Fibroblast of skin of left quadriceps (primary cell): Measurements from ENCODE around the gene FGF21.
"Not testable (repeated sequence)": the region's sequence is repeated elsewhere in the genome, so short reads cannot be mapped to it uniquely, and the experiment has no call there.

ENCODE experiments used
- DNase-seq, 2 experiments: peaks; one replicate each; pipeline ENCODE4 v3.0.0-alpha.2; 2013; ENCODE audit warnings: low read depth in 2 of 2

The FGF21 gene

DNA sequence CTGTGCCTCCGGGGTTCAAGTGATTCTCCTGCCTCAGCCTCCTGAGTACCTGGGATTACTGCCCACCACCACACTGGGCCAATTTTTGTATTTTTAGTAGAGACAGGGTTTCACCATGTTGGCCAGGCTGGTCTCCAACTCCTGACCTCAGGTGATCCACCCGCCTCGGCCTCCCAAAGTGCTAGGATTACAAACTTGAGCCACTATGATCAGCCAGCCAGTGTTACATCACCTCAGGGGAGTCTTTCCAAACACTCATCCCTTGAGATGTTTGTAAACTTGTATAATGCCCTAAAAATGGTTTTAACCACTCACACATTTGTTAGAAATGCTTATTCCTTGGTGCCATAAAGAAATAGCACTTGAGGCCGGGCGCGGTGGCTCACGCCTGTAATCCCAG, 31.1 kb downstream of the FGF21 start:
- not testable (repeated sequence) for DNase-seq

DNA sequence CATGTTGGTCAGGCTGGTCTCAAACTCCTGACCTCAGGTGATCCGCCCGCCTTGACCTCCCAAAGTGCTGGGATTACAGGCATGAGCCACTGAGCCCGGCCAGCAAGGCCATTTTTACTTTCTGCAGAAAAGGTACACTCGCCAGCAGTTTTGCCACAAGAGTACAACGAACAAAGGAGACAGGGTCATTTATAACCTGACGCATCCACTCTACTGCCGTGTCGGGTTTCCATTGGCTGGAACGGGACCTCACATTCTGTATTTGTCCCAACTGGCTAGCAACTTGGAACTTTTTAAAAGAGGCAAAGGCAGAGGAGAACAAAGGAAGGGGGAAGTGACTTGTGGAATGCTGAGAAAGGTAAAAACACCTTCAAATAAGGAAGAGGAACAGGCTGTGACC, 32.0 kb downstream of the FGF21 start:
- not testable (repeated sequence) for DNase-seq

DNA sequence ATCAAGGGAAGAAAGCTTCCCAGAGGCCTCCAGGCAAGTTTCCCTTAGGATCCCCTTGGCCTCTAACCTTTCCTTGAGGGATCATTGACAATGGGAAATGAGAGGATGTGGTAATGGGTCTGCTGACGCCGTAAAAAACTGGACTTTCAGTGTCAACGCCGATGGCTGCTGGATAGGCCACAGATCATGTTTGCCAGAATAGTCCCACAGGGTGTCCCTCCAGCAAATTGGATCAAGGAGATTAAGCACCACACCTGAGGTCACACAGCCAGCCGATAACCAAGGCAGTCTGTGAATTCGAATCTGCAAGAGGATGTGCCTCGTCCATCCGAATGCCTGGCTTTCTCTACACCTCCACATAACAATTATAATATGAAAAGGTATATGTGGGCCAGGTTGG, 37.9 kb downstream of the FGF21 start:
- DNase-seq = no peak

- DNase-seq = no peak
These were observed 39.0 kb downstream of the FGF21 start for GRCh38 chr19:48794291-48794690.

GRCh38 chr19:48795055-48795684, 39.8 kb downstream of the FGF21 start:
- DNase-seq = peak; percentile 84 to 85

GRCh38 chr19:48795685-48796070, 40.4 kb downstream of the FGF21 start:
- no peak for DNase-seq

- DNase-seq = no peak
These were observed 41.2 kb downstream of the FGF21 start for GRCh38 chr19:48796298-48797083.

DNA sequence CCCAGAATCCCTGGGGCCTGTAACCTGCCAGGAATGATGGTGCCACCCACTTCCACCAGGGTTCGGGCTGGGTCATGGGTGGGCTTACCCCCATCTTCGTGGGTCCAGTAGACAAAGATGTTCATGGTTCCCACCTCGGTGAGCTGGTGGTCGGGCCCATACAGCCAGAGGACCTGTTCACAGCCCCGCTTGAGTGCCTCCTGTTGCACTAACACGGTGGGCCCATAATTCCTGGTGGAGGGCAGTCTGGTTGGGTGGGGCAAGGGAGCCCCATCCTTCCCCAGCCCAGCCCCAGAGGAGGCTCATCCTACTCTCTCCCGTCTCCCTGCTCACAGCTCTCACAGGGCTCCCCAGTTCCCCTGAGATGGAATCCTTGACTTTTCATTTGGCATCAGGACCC, 41.8 kb downstream of the FGF21 start:
- DNase-seq = no peak

DNA sequence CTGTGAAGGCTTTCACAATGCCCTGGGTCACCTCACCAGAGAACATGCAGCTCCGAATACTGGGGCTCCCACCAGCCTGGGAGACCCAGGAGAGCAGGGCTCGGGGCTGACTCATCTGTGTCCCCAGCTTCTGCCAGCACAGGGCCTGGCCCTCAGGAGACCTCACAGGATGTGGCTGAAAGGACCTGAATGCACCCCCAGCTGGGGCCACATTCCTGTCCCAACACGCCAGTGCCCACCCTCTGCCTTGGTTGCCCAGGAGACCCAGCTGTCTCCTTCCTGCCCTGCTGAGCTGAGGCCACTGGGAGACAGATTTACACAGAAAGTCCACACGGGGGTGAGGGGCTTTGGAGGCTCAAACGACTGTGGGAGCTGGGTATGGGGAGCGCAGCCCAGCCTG, 43.6 kb downstream of the FGF21 start:
- no peak for DNase-seq

DNA sequence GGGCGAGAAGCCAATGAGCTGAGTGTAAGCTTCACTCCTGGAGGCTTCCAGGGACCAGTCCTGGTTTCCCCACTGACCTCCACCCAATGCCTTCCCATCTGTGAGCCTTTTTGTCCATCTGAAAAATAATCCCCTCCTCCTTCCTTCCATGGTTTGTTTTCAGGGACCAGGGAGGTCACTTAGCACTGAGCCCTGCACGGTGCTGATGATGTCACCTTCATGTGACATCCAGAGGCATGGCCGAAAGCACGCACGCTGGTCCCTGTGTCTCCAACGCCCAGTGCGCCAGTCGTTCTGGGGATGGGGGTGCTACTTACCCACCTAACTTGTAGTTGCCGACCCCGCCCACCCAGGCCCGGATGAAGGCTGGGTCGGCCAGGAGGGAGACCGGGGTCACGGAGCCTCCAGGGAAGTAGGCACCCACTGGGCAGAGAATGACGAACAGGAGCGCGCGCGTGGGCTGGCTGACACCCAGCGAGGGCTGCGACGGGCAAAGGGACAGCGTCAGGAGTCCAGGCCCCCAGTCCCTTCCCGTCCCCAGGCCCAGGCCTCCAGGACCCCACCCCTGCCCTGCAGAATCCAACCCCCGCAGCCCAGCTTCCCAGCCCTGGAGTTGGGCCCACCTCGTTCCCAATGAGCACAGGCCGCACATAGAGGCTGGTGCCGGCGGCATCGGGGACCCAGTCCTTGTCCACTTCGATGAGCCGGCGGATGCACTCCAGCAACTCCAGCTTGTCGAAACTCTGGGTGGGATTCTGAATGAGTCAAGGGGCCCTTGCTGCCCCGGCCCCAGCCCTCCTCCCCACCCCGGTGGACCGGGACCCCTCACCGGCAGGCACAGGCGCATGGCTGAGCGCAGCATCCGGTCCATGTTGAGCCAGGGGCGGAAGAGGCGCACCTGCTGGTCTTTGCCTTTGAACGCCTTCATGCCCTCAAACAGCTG, 44.3 kb downstream of the FGF21 start:
- no peak for DNase-seq

- no peak for DNase-seq
These were observed 47.3 kb downstream of the FGF21 start for GRCh38 chr19:48802623-48803022.

- DNase-seq = no peak
These were observed 49.2 kb downstream of the FGF21 start for GRCh38 chr19:48804496-48804895.

GRCh38 chr19:48805452-48805851, 50.1 kb downstream of the FGF21 start:
- no peak for DNase-seq

- DNase-seq = peak in 1 of 2 experiments; percentile 6
These were observed 51.1 kb downstream of the FGF21 start for GRCh38 chr19:48806518-48806817.

- DNase-seq = no peak
These were observed 51.7 kb downstream of the FGF21 start for GRCh38 chr19:48806818-48807589.

DNA sequence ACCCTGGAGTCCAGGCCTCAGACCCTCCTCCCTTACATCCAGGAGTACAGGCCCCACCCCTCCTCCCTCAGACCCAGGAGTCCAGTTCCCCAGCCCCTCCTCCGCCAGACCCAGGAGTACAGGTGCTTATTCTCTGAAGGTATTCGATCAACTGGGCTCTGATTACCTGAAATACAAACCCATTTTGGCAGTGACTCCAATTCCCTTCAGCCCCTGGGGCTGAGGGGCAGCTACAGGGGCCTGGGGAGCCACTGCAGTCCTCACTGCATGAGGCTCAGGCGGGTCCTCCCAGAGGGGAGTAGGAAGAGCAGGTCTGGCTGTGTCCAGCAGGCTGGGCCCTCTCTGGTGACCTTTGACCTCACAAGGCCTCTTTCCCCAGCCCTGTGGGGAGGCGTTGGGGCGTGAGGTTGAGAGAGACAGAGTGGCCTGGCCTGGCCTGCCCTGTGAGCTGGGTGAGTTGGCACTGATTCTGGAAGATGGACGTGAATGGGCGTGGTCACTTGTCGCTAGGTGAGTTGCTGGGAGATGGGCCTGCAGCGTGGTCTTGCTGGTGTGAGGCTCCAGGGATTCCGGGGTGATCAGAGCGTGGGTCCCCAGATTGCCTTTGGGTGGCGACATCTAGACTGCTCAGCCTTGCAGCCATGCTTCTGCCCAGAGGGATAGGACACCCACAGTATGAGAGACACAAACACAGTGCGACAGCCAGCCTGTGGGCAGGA, 52.4 kb downstream of the FGF21 start:
- no peak for DNase-seq
